Stimulated activated CD4-positive, alpha-beta T cell treated with anti-CD3 and anti-CD28 coated beads, Interleukin-1b, Interleukin-23, amount 100 ng/mL, for 48 hours (primary cell): ENCODE results near the gene PLD1.
A peak's percentile ranks its signal among the peaks of the same experiment; 100 is the strongest.
"Not testable (repeated sequence)": the region's sequence is repeated elsewhere in the genome, so short reads cannot be mapped to it uniquely, and the experiment has no call there.

Experiments used
- DNase-seq: peaks from one replicate; pipeline ENCODE4 v3.0.0-alpha.2; 2020

The PLD1 gene

DNA sequence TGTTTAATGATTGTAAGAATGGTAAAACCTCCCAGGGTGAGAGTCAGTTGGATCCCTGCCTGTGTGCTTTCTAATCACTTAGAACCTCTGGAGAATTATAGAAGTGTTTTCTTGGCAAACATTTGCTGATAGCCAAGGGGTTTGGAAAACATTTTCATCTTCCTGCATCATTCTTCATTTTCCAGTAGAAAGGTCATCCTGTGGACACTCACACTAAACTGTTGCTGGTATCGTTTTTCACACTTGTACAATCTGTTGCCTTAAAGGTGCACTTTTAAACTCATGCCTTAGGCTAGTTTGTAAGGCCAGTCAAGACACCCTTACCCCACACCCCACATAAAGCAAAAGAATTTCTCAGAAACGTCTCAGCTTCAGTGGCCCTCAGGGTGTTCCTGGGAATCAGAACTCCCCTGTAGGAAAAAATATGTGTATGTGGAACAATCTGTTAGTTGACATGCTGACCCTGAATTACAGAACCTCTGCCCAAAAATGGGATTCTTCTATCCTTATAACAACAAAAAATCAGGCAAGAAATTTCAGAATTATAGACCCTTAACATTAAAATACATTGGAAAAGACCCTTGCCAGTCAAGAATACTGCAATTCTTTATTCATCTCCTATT lies 5.8 kb upstream of the PLD1 start:
- DNase-seq: no peak

DNA sequence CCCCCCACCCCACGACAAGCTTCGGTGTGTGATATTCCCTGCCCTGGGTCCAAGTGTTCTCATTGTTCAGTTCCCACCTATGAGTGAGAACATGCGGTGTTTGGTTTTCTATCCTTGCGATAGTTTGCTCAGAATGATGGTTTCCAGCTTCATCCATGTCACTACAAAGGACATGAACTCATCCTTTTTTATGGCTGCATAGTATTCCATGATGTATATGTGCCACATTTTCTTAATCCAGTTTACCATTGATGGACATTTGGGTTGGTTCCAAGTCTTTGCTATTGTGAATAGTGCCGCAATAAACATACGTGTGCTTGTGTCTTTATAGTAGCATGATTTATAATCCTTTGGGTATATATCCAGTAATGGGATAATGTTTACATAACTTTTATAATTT lies 4.4 kb upstream of the PLD1 start:
- DNase-seq: not testable (repeated sequence)

DNA sequence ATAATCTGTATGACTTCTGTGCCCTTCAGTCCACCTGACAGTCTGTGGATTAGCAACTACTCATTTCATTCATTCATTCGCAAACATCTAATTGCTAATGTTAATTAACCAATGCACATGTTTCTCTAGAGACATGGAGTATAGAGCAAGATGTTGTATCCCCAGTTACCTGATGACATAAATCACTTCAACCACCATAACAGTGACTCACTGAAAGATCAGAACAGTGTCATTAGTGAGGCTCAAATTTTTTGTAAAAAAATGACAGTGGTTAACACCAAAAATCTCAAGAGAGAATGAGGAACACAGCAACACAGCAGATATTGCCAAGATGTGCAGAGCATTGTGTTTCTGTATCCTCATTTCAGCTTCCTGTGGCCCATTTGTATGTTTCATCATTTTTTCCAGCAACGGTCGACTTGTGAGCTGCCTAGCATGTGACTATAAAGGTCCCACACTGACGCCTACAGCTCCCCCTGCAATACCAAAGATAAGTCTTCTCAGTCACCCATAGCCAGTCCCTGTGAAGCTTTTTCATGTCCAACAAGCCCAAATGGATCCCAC lies 3.7 kb upstream of the PLD1 start:
- peak; percentile 30 for DNase-seq

DNA sequence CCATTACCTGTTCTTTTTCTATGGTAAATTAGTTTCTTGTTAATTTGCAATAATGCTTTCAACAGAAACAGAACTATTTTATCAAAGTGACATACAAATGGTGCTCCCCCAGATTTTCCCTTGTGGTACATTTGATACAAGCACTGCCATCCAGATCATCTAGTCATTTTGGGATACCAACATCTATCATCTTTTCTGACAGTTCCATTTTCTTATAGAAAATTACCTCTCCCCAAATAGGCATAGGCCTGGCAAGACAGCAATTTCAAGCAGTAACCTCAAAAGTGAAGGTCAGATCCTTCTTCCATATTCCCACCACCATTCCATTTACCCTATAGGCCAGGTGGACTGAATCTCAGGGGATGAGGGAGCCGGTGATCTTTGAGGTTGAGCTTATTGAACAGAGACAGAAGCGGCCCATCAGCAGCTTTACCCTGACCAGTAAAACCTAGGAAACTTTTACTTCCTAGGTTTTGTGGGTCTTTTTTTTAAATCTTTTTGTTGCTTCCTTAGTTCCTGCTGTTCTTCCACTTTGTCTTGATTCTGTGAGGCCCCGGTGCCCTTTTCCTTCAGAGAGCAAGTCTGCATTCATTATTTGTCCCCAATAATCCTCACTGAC lies 3.1 kb upstream of the PLD1 start:
- no peak for DNase-seq

DNA sequence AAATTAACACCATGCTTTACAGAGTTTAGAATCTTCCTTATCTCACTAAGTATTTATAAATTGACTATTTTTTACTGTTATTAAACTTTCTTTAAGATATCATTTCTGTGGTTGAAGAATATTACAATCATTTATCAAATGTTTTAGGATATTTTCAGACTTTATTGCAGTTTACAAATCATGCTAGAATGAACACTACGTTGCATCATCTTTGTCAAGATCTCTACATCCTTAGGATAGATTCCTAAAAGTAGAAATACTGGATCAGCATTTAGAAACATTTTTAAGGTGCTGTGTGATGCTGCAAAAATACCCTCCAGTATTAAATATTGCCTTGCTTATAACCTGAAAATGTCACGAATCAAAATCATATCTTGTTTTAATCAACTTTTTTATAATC lies 2.5 kb upstream of the PLD1 start:
- DNase-seq: no peak

DNA sequence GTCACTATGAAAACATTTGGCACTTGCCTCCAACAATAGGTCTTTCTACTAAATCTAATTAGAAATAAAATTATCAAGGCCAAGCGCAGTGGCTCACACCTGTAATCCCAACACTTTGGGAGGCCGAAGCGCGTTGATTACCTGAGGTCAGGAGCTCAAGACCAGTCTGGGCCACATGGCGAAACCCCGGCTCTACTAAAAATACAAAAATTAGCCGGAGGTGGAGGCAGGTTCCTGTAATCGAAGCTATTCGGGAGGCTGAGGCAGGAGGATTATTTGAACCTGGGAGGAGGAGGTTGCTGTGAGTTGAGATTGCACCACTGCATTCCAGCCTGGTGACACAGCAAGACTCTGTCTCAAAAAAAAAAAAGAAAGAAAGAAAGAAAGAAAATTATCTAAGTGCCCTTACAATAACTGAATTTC lies 1.6 kb upstream of the PLD1 start:
- DNase-seq: no peak

DNA sequence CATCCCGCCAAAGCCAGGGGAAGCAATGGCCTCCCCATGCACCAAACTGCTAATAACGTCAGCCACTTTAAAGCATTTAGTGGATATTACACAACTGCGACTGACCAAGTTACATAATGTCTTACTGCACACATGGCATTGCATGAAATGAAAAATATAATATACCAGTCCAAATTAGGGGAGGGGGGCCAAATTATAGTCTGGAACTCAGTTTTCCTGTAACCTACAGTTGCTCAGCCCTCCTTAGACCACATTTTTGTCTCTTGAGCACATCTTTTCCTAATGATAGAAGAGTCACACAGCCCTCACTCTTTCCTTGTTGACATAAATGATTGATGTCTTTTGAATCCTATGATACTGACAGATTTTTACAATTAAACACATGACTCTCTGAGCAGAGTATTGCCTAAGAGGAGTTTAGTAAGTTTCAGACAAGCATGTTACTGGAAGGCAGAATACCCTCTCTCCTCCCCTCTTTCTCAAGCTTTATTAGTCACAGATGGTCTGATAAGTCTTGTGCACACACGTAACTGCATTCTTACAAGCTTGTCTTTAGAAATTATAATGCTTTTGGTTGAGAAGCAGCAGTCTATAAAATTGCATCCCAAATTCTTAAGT lies 1.1 kb upstream of the PLD1 start:
- DNase-seq: no peak

DNA sequence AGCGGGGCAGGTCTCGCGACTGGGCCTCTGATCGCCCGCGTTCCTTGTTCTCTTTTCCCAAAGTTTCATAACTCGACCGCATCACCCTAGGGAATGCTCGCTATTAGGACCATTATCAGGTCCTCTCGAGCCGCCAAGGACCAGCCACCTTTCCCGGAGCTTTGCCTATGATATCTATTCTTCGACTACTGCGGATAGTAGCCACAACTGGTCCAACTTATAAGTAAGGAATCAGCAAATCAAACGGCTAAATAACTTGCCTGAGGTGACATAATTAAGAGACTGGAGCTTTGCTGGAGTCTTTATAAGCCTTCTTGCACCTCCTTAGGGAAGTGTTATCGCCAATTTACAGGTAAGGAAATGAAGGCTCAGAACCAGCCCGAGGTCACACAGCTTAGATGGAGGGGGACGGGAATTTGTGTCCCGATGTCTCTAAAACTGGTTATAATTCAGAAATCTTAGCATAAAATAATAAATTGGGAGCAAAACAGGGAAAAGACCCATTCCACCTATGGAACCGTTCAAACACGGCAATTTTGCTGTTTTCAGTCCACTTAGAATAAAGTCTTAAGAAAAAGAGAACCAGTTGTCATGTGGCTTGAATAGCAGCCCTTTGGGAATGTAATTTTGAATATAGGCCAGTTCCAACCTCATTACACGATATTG lies 479 bp upstream of the PLD1 start:
- no peak for DNase-seq

DNA sequence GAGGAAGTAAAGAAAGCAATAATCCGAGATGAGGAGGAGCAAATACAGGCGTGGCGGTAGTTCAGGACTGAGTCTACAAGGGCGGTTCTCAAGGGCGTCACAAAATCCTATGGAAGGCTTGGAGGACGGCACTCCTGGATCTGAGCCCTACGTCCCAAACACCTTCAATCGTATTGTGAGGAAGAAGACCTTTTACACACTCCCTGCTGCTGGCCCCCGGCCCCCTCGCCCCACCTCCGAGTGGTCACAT lies 747 bp downstream of the PLD1 start:
- no peak for DNase-seq

DNA sequence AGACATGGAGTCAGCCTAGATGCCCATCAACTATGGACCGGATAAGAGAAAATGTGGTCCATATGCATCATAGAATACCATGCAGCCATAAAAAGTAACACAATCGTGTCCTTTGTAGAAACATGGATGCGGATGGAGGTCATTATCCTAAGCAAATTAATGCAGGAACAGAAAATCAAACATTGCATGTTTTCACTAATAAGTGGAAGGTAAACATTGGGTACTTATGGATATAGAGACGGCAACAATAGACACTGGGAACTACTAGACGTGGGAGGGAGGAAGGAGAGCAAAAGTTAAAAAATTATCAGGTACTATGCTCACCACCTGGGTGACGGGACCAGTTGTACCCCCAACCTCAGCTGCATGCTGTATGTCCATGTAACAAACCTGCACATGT lies 2.5 kb downstream of the PLD1 start:
- DNase-seq: no peak

DNA sequence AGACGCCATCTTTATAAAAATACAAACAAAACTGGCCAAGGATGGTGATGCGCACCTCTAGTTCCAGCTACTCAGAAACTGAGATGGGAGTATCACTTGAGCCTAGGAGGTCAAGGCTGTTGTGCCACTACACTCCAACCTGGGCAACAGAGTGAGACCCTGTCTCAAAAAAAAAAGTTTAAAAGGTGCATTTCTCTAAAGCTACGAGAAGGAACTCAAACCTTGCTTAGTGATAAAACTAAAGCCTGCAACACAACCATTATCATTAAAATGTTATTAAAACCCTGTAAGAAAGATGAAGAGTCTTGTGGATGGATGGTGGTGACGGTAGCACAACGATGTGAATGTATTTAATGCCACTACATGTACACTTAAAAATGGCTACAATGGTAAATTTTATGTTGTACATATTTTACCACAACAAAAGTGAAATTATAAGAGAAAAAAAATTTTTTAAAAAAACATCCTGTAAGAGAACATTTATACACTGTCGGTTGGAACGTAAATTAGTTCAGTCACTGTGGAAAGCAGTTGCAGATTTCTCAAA lies 3.1 kb downstream of the PLD1 start:
- no peak for DNase-seq

DNA sequence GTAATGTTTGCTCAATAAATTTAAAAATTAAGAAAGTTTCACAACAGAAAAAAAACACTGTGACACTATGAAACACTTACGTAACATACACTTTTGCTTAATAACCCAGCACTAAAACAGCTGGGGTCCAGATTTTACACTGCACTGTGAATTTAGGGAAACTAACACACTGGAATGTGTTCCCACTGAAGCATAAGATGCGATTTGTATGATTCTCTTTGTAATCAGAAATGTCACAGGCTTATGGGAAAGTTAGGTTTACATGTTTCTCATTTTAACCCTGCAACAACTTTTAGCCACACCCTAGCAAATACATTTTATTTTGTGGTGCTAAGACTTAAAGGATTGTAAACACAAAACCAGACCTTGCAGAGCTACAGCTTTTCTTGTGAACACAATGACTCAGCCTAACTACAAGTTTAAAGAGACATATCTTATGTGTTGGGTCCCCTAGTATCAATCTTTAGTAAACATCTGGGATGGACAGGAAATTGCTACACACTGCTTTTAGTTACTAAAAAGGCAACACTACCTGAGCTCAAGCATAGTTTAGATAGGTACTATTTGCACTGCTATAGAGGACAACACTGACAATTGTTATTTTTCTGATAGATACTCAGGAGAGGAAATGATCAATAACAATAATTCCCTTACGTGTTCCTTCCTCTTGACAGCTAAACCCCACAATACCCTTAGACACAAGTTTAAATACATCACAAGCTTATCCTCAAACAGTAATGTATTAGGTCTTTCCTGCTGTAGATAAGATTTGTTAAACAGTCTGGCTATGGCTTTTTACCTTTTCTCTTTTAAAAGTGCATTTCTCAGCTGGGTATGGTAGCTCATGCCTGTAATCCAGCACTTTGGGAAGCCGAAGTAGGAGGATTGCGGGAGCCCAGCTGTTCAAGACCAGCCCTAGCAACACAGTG lies 3.8 kb downstream of the PLD1 start:
- no peak for DNase-seq

DNA sequence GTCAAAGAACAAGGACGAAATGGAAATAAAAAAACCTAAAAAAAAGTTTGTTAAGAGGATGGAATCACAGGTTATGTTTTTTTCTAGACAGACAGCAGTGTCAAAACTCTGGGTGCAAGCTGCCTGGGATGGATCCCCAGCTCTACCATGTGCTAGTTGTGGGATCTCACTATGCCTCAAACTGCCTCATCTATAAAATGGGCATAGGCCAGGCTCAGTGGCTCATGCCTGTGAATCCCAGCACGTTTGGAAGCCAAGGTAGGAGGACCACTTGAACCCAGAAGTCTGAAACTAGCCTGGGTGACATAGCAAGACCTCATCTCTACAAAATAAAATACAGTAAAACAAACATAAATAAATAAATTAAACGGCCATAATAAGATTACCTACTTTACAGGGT lies 4.6 kb downstream of the PLD1 start:
- DNase-seq: no peak

DNA sequence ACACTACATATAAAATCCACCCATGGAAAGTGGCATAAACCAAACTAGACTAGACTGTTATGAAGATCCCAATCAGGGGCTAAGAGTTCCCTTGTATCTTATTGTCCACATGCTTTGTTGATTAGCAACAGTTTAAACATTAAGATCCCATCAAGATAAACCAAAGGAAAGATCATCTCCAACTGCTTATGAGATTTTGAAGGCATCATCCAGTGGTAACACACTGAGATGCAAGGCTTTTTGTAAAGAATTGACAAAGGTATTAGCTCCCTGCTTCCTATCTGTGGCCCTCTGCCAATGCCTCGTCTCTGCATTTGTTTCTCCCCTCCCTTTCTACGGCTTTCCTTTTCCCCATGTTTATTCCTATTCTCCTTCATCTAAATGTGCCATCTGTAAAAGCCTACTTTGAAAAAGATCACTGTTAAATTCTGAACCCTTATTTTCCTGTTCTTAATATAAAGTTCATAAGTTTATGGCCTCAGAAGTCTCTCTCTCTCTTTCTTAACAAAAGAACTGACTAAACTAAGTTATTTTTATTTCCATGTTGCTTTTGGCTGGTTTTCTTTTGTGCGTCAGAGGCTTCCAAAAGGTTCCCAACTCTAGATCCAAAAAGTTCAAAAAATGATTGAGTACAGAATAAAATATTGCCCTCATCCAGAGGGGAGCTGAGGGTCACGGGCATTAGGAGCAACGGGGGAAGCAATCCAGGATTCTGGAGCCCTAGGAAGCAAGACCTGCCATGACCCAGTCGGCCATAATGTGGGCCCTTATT lies 5.5 kb downstream of the PLD1 start:
- no peak for DNase-seq

DNA sequence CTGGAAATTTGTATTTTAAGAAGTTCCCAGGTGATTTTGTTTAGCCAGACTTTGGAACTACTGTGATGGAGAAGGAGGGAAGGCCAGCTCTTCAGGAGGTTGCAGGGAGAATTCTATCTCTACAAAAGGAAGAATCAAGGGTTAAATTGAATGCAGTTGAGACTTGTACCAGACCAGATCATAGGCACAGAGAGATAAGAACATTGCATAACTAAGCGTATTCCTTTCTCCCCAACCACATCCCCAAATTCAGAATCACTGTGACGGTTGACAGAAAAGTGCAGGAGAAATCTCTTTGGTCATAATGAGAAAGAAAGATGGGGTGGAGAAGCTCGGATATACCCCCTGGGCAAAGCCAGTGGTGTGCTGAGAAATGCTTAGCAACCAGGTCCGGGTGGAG lies 7.2 kb downstream of the PLD1 start:
- DNase-seq: no peak

DNA sequence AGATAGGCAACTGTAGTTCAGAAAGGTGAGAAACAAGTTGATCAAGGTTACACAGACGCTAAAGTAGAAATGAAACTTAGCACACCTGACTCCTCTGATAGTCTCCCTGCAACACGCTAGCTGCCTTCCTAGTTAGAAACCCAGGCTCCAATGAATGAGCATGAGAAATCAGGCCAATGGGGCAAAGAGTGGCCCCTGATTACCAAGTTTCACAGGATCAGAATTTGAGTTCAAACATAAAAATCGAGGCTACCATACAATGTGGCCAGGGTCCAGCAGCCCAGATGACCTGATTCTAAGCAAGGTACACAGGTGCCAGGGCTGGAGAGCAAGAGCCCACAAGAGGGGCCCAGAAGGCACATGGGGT lies 7.7 kb downstream of the PLD1 start:
- no peak for DNase-seq

DNA sequence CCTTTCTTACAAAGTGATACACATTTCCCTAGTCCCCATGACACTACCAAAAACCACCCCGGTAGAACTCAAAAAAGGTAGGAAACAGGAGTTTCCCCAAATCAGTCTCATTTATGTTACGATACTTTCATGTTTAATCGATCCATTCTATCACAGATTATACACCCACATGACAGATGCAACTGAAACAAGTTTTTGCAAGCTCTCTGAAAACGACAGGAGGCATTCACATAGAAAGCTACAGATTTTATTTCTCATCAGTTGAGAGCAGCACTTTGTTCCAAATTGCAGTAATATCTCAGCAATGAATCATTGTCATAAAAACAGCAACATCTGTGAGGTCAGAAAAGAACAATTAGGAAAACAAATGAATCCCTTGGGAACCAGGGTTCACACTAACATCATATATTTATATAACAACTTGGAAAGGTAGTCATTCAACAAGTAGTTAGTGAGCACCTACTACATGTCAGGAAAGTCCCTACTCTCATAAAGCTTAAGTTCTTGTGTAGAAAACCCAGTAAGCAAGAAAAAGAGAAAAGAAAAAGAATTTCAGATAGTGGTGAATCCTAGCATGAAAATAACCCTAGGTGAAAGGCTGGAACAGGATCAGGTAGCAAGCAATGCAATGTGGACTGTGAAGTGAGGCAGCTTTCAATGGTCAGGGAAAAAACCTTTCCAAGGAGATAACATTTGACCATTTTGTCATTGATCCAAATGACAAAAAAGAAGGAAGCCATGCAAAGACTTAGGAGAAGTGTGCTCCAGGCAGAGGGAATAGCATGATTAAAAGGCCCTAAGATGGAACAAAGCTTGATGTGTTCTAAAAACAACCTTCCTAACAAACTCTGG lies 8.3 kb downstream of the PLD1 start:
- no peak for DNase-seq

DNA sequence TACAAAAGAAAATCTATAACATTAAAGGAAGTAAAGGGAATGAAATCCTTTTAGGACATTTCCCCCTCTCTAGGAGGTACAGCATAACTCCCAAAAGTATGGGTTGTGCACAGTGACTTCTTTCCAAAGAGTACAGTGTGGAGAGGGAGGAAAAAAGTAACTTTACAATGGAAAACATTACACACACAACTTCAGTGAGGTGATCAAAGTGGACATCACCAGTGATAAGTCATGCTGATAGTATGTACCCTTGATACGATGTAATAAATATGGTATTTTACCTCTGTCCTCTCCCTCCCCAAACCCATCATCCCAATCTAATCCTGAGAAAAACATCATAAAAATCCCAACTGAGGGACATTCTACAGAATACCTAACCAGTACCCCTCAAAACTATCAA lies 10.8 kb downstream of the PLD1 start:
- DNase-seq: no peak

DNA sequence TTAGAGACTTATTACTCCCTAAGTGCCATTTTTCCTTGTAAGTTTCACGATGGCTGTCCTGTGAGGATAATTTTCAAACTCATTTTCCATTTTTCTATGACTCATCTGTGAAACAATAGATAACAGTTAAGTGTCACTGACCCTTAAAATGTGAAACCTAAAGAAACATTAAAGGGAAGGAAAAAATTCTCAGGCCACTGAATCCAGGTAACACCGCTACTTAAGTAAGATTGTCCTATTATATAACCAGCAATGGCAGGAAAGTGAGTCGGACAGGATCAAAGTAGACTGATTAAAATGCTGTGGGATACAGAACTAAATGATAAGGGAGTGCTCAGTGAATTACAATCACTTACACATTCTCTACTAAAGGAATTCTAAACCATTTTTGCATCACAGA lies 12.4 kb downstream of the PLD1 start:
- DNase-seq: no peak

DNA sequence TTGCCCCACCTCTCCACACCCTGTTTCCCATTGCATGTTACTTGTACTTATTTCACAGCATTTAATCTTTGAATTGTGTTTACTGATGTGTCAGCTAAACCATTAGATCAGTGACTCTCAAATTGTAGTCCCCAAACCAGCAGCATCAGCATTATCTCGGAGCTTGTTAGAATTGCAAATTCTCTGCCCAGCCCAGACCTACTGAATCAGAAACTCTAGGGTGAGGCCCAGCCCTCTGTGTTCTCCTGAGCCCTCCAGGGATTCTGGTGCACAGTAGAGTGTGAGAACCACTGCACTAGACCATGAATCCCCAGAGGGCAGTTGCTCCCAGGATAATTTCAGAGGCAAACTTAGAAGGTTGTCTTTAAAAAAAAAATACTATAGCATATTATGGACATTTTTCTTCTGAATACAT lies 13.0 kb downstream of the PLD1 start:
- no peak for DNase-seq

DNA sequence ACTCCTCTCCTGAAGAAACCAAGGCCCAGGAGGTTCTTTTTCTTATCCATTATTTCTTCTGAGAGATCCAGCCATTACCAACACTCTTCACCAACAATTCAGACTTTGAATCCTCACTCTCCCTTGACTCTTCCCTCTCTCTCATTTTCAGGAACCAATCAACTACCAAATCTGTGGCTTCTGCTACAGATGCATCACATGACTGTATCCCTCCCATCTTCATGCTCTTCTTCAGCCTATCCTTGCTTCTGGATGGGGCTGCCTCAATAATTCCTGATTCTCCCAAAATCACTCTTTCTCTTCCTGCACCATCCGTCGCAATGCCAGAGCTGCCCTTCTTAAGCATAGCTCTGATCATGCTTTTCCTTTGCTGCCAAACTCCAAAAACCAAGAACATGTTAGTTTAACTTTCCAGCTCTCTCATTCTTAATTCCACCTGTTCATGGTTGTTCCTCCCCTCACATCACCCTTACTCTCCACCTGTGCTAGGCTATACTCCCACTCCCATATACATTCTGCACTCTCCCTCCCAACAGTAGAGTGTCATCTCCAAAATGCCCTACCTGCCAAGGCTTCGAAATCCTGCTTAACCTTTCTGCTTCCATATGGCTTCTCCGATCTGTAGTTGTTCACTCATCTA lies 13.5 kb downstream of the PLD1 start:
- no peak for DNase-seq
